Keratinocyte (primary cell): ENCODE data around the gene SUFU. TPM values are rescaled to one million over a fixed set of nuclear protein-coding genes. Genes with fewer than 3 reads are reported as not detected.

Experiments
- DNase-seq: peaks from one replicate; pipeline ENCODE4 v3.0.0-alpha.2; 2011; ENCODE audit warnings: low read depth, missing footprints, low spot score
- FAIRE-seq: peaks from 2 replicates; lab custom pipeline; 2011; peaks lifted over from hg19 to GRCh38; lab: Jason Lieb, UNC
- H2AFZ ChIP-seq: 2 replicates; pipeline ENCODE4 v1.6.0; 2012; ENCODE audit warnings: low read length, control low read depth, inconsistent platforms; ENCODE audit not compliant: control insufficient read depth
- H3K27ac ChIP-seq: 2 replicates; pipeline ENCODE4 v1.5.1; 2011; ENCODE audit warnings: low read length; ENCODE audit not compliant: control insufficient read depth, insufficient read depth
- H3K27me3 ChIP-seq: 3 replicates; pipeline ENCODE4 v1.6.0; 2011; ENCODE audit warnings: low read length; ENCODE audit not compliant: control insufficient read depth, insufficient read depth; ENCODE audit errors: extremely low read depth
- H3K36me3 ChIP-seq, 2 experiments: 2 replicates in 1 of 2; 3 replicates in 1 of 2; pipeline ENCODE4 v1.5.1; 2011; ENCODE audit warnings: low read length in 2 of 2, mild to moderate bottlenecking in 1 of 2; ENCODE audit not compliant: control insufficient read depth in 2 of 2, insufficient read depth in 2 of 2; ENCODE audit errors: extremely low read depth in 1 of 2
- H3K4me1 ChIP-seq: 3 replicates; pipeline ENCODE4 v1.5.1; 2011; ENCODE audit warnings: low read length; ENCODE audit not compliant: control insufficient read depth, insufficient read depth; ENCODE audit errors: extremely low read depth
- H3K4me2 ChIP-seq: 3 replicates; pipeline ENCODE4 v1.6.0; 2011; ENCODE audit warnings: low read depth, low read length; ENCODE audit not compliant: control insufficient read depth, insufficient read depth; ENCODE audit errors: extremely low read depth
- H3K4me3 ChIP-seq, 3 experiments: fragments of 200-600 bp in 1 of 3; sonication (generic) in 1 of 3; 2 replicates in 2 of 3; 3 replicates in 1 of 3; pipeline ENCODE4 v1.5.1; 2011 to 2016; ENCODE audit warnings: low read length in 3 of 3, mild to moderate bottlenecking in 3 of 3, control low read depth in 2 of 3, inconsistent platforms in 1 of 3, low read depth in 1 of 3, mixed read lengths in 1 of 3, mixed run types in 1 of 3, moderate library complexity in 1 of 3; ENCODE audit not compliant: control insufficient read depth in 2 of 3, insufficient read depth in 2 of 3; ENCODE audit errors: extremely low read depth in 1 of 3
- H3K79me2 ChIP-seq: 2 replicates; pipeline ENCODE4 v1.6.0; 2012; ENCODE audit warnings: low read length; ENCODE audit not compliant: control insufficient read depth, insufficient read depth
- H3K9ac ChIP-seq: 3 replicates; pipeline ENCODE4 v1.6.0; 2011; ENCODE audit warnings: low read length; ENCODE audit not compliant: control insufficient read depth, insufficient read depth; ENCODE audit errors: extremely low read depth
- H3K9me1 ChIP-seq: 3 replicates; pipeline ENCODE4 v1.6.0; 2011; ENCODE audit warnings: low read length; ENCODE audit not compliant: control insufficient read depth, insufficient read depth; ENCODE audit errors: extremely low read depth
- H3K9me3 ChIP-seq: 2 replicates; pipeline ENCODE4 v1.5.1; 2012; ENCODE audit warnings: low read depth, low read length; ENCODE audit not compliant: control insufficient read depth
- H4K20me1 ChIP-seq: 3 replicates; pipeline ENCODE4 v1.6.0; 2011; ENCODE audit warnings: low read length; ENCODE audit not compliant: control insufficient read depth, insufficient read depth; ENCODE audit errors: extremely low read depth
- EZH2 ChIP-seq: IDR thresholded peaks from one replicate; pipeline ENCODE4 v1.6.1; 2012; ENCODE audit warnings: inconsistent platforms, mild to moderate bottlenecking, low read length, moderate library complexity
- dilution Hi-C: fragments of 300-500 bp; cut with MboI; formaldehyde crosslinking; loops from one replicate; pipeline ENCODE4 v1.7.0; 2020; ENCODE audit warnings: low sequenced_read_pairs; ENCODE audit not compliant: extremely low pct_ligation_motif_present
- polyA plus RNA-seq, 5 experiments: library from polyadenylated mRNA; depleted of rRNA in 3 of 5; stranded (reverse) in 3 of 5; stranded (forward) in 1 of 5; unstranded in 1 of 5; fragments of >200 nt; gene quantifications; 1 replicate in 1 of 5; 2 replicates in 3 of 5; 3 replicates in 1 of 5; pipeline versions ENCODE4 v1.2.1 to v1.2.3, GENCODE V29; 2011 to 2012; ENCODE audit warnings: missing spikeins in 2 of 5, low read depth in 1 of 5, low replicate concordance in 1 of 5
- TF ChIP-seq, protein P1 (sequence below), 3 experiments: IDR thresholded peaks in 1 of 3; conservative IDR thresholded peaks in 1 of 3; optimal IDR thresholded peaks in 1 of 3; 2 replicates in 2 of 3; 3 replicates in 1 of 3; pipeline versions ENCODE3 to v1.5.1; 2011; ENCODE audit warnings: low read length in 3 of 3, mild to moderate bottlenecking in 3 of 3, moderate library complexity in 2 of 3, control low read depth in 1 of 3, inconsistent platforms in 1 of 3; ENCODE audit not compliant: insufficient read depth in 2 of 3; ENCODE audit errors: extremely low read depth in 1 of 3

SUFU gene
- polyA plus RNA-seq, 1 donor (not counting 4 experiments of a cell fraction or from before 2014, with no cell fraction given), result 3.7 TPM

- Histone ChIP-seq H3K9me3 (no peaks in the 10 kb centered on the region), H3K4me3 (no peak overlapping the region), H3K27me3 (no peaks in the 10 kb centered on the region), H2AFZ (no peak overlapping the region), H3K9me1 (no peaks in the 10 kb centered on the region), H4K20me1 (no peaks in the 10 kb centered on the region), H3K4me2 (no peak overlapping the region), H3K4me1 (peaks cover 4% of the 10 kb centered on the region), H3K36me3 (no peaks in the 10 kb centered on the region), H3K9ac (no peak overlapping the region), H3K79me2 (no peaks in the 10 kb centered on the region), H3K27ac (no peak overlapping the region)
- dilution Hi-C loops, result no loop called here
- FAIRE-seq, result no peak
- TF ChIP-seq, protein P1, sequence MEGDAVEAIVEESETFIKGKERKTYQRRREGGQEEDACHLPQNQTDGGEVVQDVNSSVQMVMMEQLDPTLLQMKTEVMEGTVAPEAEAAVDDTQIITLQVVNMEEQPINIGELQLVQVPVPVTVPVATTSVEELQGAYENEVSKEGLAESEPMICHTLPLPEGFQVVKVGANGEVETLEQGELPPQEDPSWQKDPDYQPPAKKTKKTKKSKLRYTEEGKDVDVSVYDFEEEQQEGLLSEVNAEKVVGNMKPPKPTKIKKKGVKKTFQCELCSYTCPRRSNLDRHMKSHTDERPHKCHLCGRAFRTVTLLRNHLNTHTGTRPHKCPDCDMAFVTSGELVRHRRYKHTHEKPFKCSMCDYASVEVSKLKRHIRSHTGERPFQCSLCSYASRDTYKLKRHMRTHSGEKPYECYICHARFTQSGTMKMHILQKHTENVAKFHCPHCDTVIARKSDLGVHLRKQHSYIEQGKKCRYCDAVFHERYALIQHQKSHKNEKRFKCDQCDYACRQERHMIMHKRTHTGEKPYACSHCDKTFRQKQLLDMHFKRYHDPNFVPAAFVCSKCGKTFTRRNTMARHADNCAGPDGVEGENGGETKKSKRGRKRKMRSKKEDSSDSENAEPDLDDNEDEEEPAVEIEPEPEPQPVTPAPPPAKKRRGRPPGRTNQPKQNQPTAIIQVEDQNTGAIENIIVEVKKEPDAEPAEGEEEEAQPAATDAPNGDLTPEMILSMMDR (optimal IDR thresholded peaks at IDR 0.05 in 1 of 3, IDR thresholded peaks at IDR 0.05 in 1 of 3, conservative IDR thresholded peaks at IDR 0.05 in 1 of 3; ENCODE audit: extremely low read depth in 1 of 3, insufficient read depth in 2 of 3, low read length in 3 of 3), result no peak
- no peak for TF ChIP-seq EZH2
- DNase-seq, result no peak
Measured at GRCh38 chr10:102542800-102543418, 39.1 kb downstream of the SUFU start.

- H2AFZ ChIP-seq, result no peak overlapping the region
- peaks cover 4% of the 10 kb centered on the region for H3K4me1 ChIP-seq
- no peak overlapping the region for H3K4me3 ChIP-seq
- H3K27ac ChIP-seq, result no peak overlapping the region
- no peak for DNase-seq
- no peak overlapping the region for H3K9ac ChIP-seq
- TF ChIP-seq, protein P1 (optimal IDR thresholded peaks at IDR 0.05 in 1 of 3, IDR thresholded peaks at IDR 0.05 in 1 of 3, conservative IDR thresholded peaks at IDR 0.05 in 1 of 3; ENCODE audit: extremely low read depth in 1 of 3, insufficient read depth in 2 of 3, low read length in 3 of 3), result no peak
- no peak for TF ChIP-seq EZH2
- H3K36me3 ChIP-seq, result peaks cover 0 to 3% of the 10 kb centered on the region in 2 experiments
- no peak overlapping the region for H3K4me2 ChIP-seq
- no peak for FAIRE-seq
- H4K20me1 ChIP-seq, result no peaks in the 10 kb centered on the region
- H3K27me3 ChIP-seq, result no peaks in the 10 kb centered on the region
- no peaks in the 10 kb centered on the region for H3K9me3 ChIP-seq
- dilution Hi-C loops, result no loop called here
- H3K79me2 ChIP-seq, result no peaks in the 10 kb centered on the region
- H3K9me1 ChIP-seq, result no peaks in the 10 kb centered on the region
Measured at GRCh38 chr10:102545265-102545871, 41.6 kb downstream of the SUFU start.
